Glutamatergic neuron (in vitro differentiated cells): ENCODE results near the gene COL12A1. TPM values are rescaled to one million over a fixed set of nuclear protein-coding genes. Genes with fewer than 3 reads are reported as not detected.

Source experiments
- DNase-seq: peaks from one replicate; pipeline ENCODE4 v3.0.0; 2022
- H3K27ac Mint-ChIP-seq: one replicate; pipeline ENCODE4 v1.8.0; 2020; ENCODE audit warnings: mild to moderate bottlenecking, mixed read lengths, inconsistent platforms; ENCODE audit not compliant: unreplicated experiment
- H3K27me3 Mint-ChIP-seq: one replicate; pipeline ENCODE4 v1.8.0; 2020; ENCODE audit warnings: mild to moderate bottlenecking, moderate library complexity, mixed read lengths, inconsistent platforms; ENCODE audit not compliant: unreplicated experiment
- H3K36me3 Mint-ChIP-seq: one replicate; pipeline ENCODE4 v1.8.0; 2020; ENCODE audit warnings: mild to moderate bottlenecking, mixed read lengths, inconsistent platforms; ENCODE audit not compliant: unreplicated experiment
- H3K4me1 Mint-ChIP-seq: one replicate; pipeline ENCODE4 v1.8.0; 2020; ENCODE audit warnings: mild to moderate bottlenecking, low read depth, mixed read lengths, inconsistent platforms; ENCODE audit not compliant: unreplicated experiment
- H3K4me3 Mint-ChIP-seq: one replicate; pipeline ENCODE4 v1.8.0; 2020; ENCODE audit warnings: mild to moderate bottlenecking, mixed read lengths, inconsistent platforms; ENCODE audit not compliant: unreplicated experiment
- H3K9me3 Mint-ChIP-seq: one replicate; pipeline ENCODE4 v1.8.0; 2020; ENCODE audit warnings: mild to moderate bottlenecking, moderate library complexity, mixed read lengths, inconsistent platforms; ENCODE audit not compliant: unreplicated experiment
- CTCF ChIP-seq: fragments of 200-600 bp; sonication (generic); IDR thresholded peaks from one replicate; pipeline ENCODE4 v1.5.0; 2021; ENCODE audit not compliant: partially characterized antibody, unreplicated experiment
- total RNA-seq: library from RNA; stranded (reverse); fragmentation: NEBNext Ultra II Directional; extraction: Animal tissue kit (Norgen Biotek cat#: 25700); gene quantifications from one replicate; pipeline ENCODE4 v1.2.1, GENCODE V29; 2021; ENCODE audit not compliant: unreplicated experiment

COL12A1 gene
- total RNA-seq, 1 donor from 2014 or later: 2.4 TPM

- H3K27ac Mint-ChIP-seq: no peak overlapping the region
- no peak for TF ChIP-seq CTCF
- DNase-seq: no peak
- no peaks in the 10 kb centered on the region for H3K4me1 Mint-ChIP-seq
- no peak overlapping the region for H3K4me3 Mint-ChIP-seq
- no peaks in the 10 kb centered on the region for H3K9me3 Mint-ChIP-seq
- no peaks in the 10 kb centered on the region for H3K27me3 Mint-ChIP-seq
- no peaks in the 10 kb centered on the region for H3K36me3 Mint-ChIP-seq
These were observed 140.3 kb downstream of the COL12A1 start for GRCh38 chr6:75065523-75065922.

DNA sequence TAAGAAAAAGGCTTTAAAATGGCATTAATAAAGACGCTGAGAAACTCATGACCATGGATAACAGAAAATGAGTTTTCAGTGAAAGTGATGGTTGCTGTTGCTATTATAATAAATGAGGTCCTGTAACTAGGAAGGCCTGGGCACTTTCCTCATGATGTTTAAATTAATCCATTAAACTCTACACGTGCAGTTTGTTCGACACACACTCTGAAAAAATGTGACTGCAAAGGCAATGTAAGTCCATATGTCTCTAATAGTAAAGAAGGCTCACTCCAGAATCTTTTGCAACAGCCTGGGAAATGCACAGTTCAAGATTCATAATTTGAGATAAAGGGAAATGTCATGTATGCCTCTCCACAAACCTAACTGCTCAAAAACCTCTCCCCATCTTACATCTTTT, 153.4 kb downstream of the COL12A1 start:
- no peaks in the 10 kb centered on the region for H3K4me1 Mint-ChIP-seq
- TF ChIP-seq CTCF: no peak
- DNase-seq: no peak
- no peaks in the 10 kb centered on the region for H3K9me3 Mint-ChIP-seq
- no peak overlapping the region for H3K27ac Mint-ChIP-seq
- H3K4me3 Mint-ChIP-seq: no peak overlapping the region
- H3K27me3 Mint-ChIP-seq: no peaks in the 10 kb centered on the region
- no peaks in the 10 kb centered on the region for H3K36me3 Mint-ChIP-seq

DNA sequence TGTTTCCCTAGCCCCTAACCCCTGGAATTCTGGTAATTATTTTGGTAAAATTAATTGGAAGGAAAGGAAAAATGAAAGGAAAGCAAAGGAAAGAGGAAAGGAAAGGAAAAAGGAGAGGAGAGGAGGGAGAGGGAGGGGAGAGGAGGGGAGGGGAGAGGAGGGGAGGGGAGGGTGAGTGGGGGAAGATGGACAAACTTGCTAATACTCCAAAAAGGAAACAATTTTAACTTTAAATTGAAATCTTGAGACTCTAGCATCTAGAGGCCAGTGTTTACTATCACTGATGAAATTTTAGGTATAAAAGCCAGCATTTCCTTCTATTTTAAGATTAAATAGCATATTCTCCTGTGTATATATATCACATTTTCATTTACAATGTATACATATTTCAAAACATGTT, 156.5 kb downstream of the COL12A1 start:
- no peak for TF ChIP-seq CTCF

DNA sequence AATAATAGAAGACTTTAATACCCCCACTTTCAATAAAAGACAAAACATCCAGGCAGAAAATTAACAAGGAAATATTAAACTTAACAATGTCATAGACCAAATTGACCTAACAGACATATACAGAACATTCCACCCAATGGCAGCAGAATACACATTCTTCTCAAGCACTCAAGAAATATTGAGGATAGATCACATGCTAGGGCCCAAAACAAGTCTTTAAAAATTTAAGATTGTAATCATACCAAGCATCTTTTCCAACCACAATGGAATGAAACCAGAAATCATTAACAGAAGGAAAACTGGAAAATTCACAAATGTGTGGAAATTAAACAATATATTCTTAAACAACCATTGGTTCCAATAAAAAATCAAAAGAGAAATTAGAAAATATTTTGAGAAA, 161.0 kb downstream of the COL12A1 start:
- Mint-ChIP-seq H3K9me3 (no peaks in the 10 kb centered on the region), H3K27me3 (no peaks in the 10 kb centered on the region), H3K27ac (no peak overlapping the region), H3K4me1 (no peaks in the 10 kb centered on the region), H3K4me3 (no peak overlapping the region), H3K36me3 (no peaks in the 10 kb centered on the region)
- no peak for TF ChIP-seq CTCF
- no peak for DNase-seq

More for the DNA sequence above, 156.5 kb downstream of the COL12A1 start:
- DNase-seq: no peak
- Mint-ChIP-seq H3K4me3 (no peak overlapping the region), H3K27me3 (no peaks in the 10 kb centered on the region), H3K27ac (no peak overlapping the region), H3K4me1 (no peaks in the 10 kb centered on the region), H3K36me3 (no peaks in the 10 kb centered on the region), H3K9me3 (no peaks in the 10 kb centered on the region)

- Mint-ChIP-seq H3K9me3 (no peaks in the 10 kb centered on the region), H3K36me3 (no peaks in the 10 kb centered on the region), H3K27ac (no peak overlapping the region), H3K27me3 (no peaks in the 10 kb centered on the region), H3K4me1 (no peaks in the 10 kb centered on the region), H3K4me3 (no peak overlapping the region)
- DNase-seq: no peak
- TF ChIP-seq CTCF: no peak
These were observed 164.5 kb downstream of the COL12A1 start for GRCh38 chr6:75041381-75041780.

Other genes with a start within 250 kb of the COL12A1 start
- gene COX7A2, start 37.7 kb upstream of the COL12A1 start, total RNA-seq: 527 TPM
- gene TMEM30A, start 78.7 kb upstream of the COL12A1 start, total RNA-seq: 88.3 TPM